Endothelial cell of umbilical vein (primary cell): ENCODE results near the gene SOX10. TPM values are rescaled to one million over a fixed set of nuclear protein-coding genes. Genes with fewer than 3 reads are reported as not detected.

Source experiments
- BruUV-seq: library from RNA; stranded (reverse); fragments of 400-500 nt; replicated peaks from 2 replicates; lab custom pipeline; 2021; lab: Mats Ljungman, UMichigan
- CTCF ChIA-PET: fragments of 300-600, 350-600 bp; sonication (Branson Sonifier 250); formaldehyde crosslinking; loops from one replicate; lab custom pipeline; 2021; ENCODE audit warnings: antibody characterized with exemption, inconsistent platforms; lab: Charles Lee
- POLR2A ChIA-PET: fragments of 300-600, 350-600 bp; sonication (Branson Sonifier 250); formaldehyde crosslinking; loops from one replicate; lab custom pipeline; 2021; ENCODE audit warnings: antibody characterized with exemption, inconsistent platforms; lab: Charles Lee
- DNase-seq: peaks from one replicate; pipeline ENCODE4 v3.0.0-alpha.2; 2011; ENCODE audit warnings: low read depth, low spot score
- FAIRE-seq: peaks from 2 replicates; lab custom pipeline; 2011; peaks lifted over from hg19 to GRCh38; lab: Jason Lieb, UNC
- H2AFZ ChIP-seq: 2 replicates; pipeline ENCODE4 v1.6.0; 2012; ENCODE audit warnings: low read depth, low read length, control low read depth, inconsistent platforms
- H3K27ac ChIP-seq: 2 replicates; pipeline ENCODE4 v1.5.1; 2011; ENCODE audit warnings: low read depth, mild to moderate bottlenecking, control low read depth, low read length, moderate library complexity; ENCODE audit not compliant: insufficient read depth
- H3K27me3 ChIP-seq, 2 experiments: 2 replicates each; pipeline versions ENCODE4 v1.6.0 to v1.6.1; 2011; ENCODE audit warnings: low read length in 2 of 2, mixed read lengths in 1 of 2; ENCODE audit not compliant: control insufficient read depth in 2 of 2, insufficient read depth in 2 of 2
- H3K36me3 ChIP-seq, 2 experiments: 2 replicates in 1 of 2; 3 replicates in 1 of 2; pipeline ENCODE4 v1.5.1; 2011; ENCODE audit warnings: low read length in 2 of 2, mild to moderate bottlenecking in 1 of 2, moderate library complexity in 1 of 2; ENCODE audit not compliant: control insufficient read depth in 2 of 2, insufficient read depth in 2 of 2; ENCODE audit errors: extremely low read depth in 1 of 2
- H3K4me1 ChIP-seq: 3 replicates; pipeline ENCODE4 v1.5.1; 2011; ENCODE audit warnings: mild to moderate bottlenecking, low read length; ENCODE audit not compliant: control insufficient read depth, insufficient read depth; ENCODE audit errors: extremely low read depth
- H3K4me2 ChIP-seq: 2 replicates; pipeline ENCODE4 v1.6.1; 2011; ENCODE audit warnings: low read length, control low read depth, mixed read lengths; ENCODE audit not compliant: insufficient read depth
- H3K4me3 ChIP-seq, 3 experiments: fragments of 200-600 bp in 1 of 3; sonication (generic), shearing (Covaris generic) in 1 of 3; replicated peaks in 1 of 3; 2 replicates each; pipeline ENCODE4 v1.5.1; 2011 to 2016; ENCODE audit warnings: control low read depth in 3 of 3, low read length in 3 of 3, mild to moderate bottlenecking in 2 of 3, inconsistent platforms in 1 of 3, low read depth in 1 of 3, moderate library complexity in 1 of 3; ENCODE audit not compliant: insufficient read depth in 1 of 3
- H3K79me2 ChIP-seq: 2 replicates; pipeline ENCODE4 v1.6.0; 2012; ENCODE audit warnings: low read length, inconsistent platforms; ENCODE audit not compliant: control insufficient read depth, insufficient read depth
- H3K9ac ChIP-seq: replicated peaks from 2 replicates; pipeline ENCODE3; 2011; ENCODE audit warnings: low read length, control low read depth; ENCODE audit not compliant: insufficient read depth; ENCODE audit errors: extremely low read depth
- H3K9me1 ChIP-seq: replicated peaks from 3 replicates; pipeline ENCODE4 v1.6.0; 2011; ENCODE audit warnings: mild to moderate bottlenecking, low read length; ENCODE audit not compliant: control insufficient read depth, insufficient read depth; ENCODE audit errors: extremely low read depth
- H3K9me3 ChIP-seq: replicated peaks from 2 replicates; pipeline ENCODE4 v1.5.1; 2012; ENCODE audit warnings: low read length, inconsistent platforms; ENCODE audit not compliant: control insufficient read depth, insufficient read depth
- H4K20me1 ChIP-seq: replicated peaks from 2 replicates; pipeline ENCODE3; 2011; ENCODE audit warnings: mild to moderate bottlenecking, low read length; ENCODE audit not compliant: control insufficient read depth, insufficient read depth; ENCODE audit errors: extremely low read depth
- EZH2 ChIP-seq: IDR thresholded peaks from 2 replicates; pipeline ENCODE4 v1.6.1; 2012; ENCODE audit warnings: borderline replicate concordance, low read depth, mild to moderate bottlenecking, moderate library complexity, low read length, inconsistent platforms; ENCODE audit not compliant: severe bottlenecking
- FOS ChIP-seq: IDR thresholded peaks from 2 replicates; pipeline ENCODE4 v1.6.1; 2011; ENCODE audit warnings: mild to moderate bottlenecking, low read length, moderate library complexity, borderline replicate concordance; ENCODE audit not compliant: insufficient read depth
- GATA2 ChIP-seq: IDR thresholded peaks from 2 replicates; pipeline ENCODE4 v1.7.0; 2011; ENCODE audit warnings: low read depth, mild to moderate bottlenecking, moderate library complexity, mixed read lengths, low read length; ENCODE audit not compliant: insufficient read length, insufficient read depth
- JUN ChIP-seq: IDR thresholded peaks from 2 replicates; pipeline ENCODE4 v1.6.1; 2011; ENCODE audit warnings: borderline replicate concordance, low read depth; ENCODE audit not compliant: insufficient read length, insufficient read depth
- MYC ChIP-seq: IDR thresholded peaks from one replicate; pipeline ENCODE4 v1.6.1; 2011; ENCODE audit warnings: mild to moderate bottlenecking, low read depth, low read length
- POLR2A ChIP-seq: IDR thresholded peaks from 2 replicates; pipeline ENCODE4 v1.6.1; 2012; ENCODE audit warnings: low read depth, mild to moderate bottlenecking, control low read depth, low read length
- POLR2AphosphoS5 ChIP-seq: IDR thresholded peaks from 2 replicates; pipeline ENCODE4 v1.6.1; 2012; ENCODE audit warnings: low read depth, mild to moderate bottlenecking, control low read depth, low read length, moderate library complexity; ENCODE audit not compliant: insufficient read depth
- dilution Hi-C: fragments of 300-500 bp; cut with MboI; formaldehyde crosslinking; loops from one replicate; pipeline ENCODE4 v1.15.0; 2019; ENCODE audit warnings: low sequenced_read_pairs; ENCODE audit not compliant: extremely low pct_ligation_motif_present
- intact Hi-C: fragments of 100-400 bp; cut with micrococcal nuclease; formaldehyde crosslinking; loops from one replicate; pipeline ENCODE4 v1.10.0; 2022
- polyA plus RNA-seq, 4 experiments: library from polyadenylated mRNA; depleted of rRNA in 3 of 4; stranded (reverse) in 3 of 4; unstranded in 1 of 4; fragments of >200 nt; gene quantifications; 2 replicates each; pipeline versions ENCODE4 v1.2.1 to v1.2.3, GENCODE V29; 2011 to 2012; ENCODE audit warnings: missing spikeins in 1 of 4
- total RNA-seq: library from RNA; stranded (reverse); gene quantifications from 2 replicates; pipeline ENCODE4 v1.2.3, GENCODE V29; 2021
- TF ChIP-seq, protein P1 (sequence below): IDR thresholded peaks from 2 replicates; pipeline ENCODE4 v1.6.1; 2011; ENCODE audit not compliant: insufficient read depth, insufficient read length
- TF ChIP-seq, protein P2 (sequence below), 2 donors: IDR thresholded peaks; 1 replicate in 1 of 2; 2 replicates in 1 of 2; pipeline ENCODE4 v1.5.1; 2011; ENCODE audit warnings: low read length in 2 of 2, mild to moderate bottlenecking in 2 of 2, moderate library complexity in 2 of 2, control low read depth in 1 of 2, inconsistent platforms in 1 of 2, low read depth in 1 of 2; ENCODE audit not compliant: insufficient read depth in 1 of 2; ENCODE audit errors: extremely low read depth in 1 of 2

The SOX10 gene
- total and polyA plus RNA-seq, 2 donors (not counting 3 experiments of a cell fraction or from before 2014, with no cell fraction given): not detected

DNA sequence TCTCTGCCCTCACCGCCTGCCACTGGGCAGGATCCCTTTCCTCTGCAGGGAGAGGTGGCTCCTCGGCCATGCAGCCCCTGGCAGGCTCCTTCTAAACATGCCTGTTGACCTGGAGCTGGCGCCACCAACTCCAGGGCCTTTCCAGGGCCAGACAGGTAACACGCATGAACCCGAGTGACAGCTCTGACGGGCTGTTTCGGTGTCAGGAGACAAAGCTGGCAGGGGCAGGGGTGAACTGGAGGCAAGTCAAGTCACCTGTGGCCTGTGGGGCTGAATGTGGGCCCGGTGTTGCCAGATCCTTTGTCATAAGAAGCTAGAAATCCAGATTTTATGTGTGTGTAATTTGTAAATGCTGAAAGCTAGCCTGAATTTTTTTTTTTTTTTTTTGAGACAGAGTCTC is 42.2 kb downstream of the SOX10 start:
- Histone ChIP-seq H3K4me2 (no peak overlapping the region), H2AFZ (no peak overlapping the region), H3K4me1 (peaks cover 5% of the 10 kb centered on the region), H3K79me2 (no peaks in the 10 kb centered on the region), H3K4me3 (no peak overlapping the region), H3K9me1 (no peaks in the 10 kb centered on the region), H3K27ac (no peak overlapping the region), H3K27me3 (no peaks in the 10 kb centered on the region), H3K9ac (no peak overlapping the region), H3K36me3 (peaks cover 9 to 28% of the 10 kb centered on the region in 2 experiments), H3K9me3 (no peaks in the 10 kb centered on the region), H4K20me1 (no peaks in the 10 kb centered on the region)
- FAIRE-seq (no peak), DNase-seq (no peak)
- CTCF ChIA-PET: interaction anchor here (1.0 kb wide), 1 partner anchor 51 kb away, joined by 3 read pairs; no protein-coding TSS in a partner anchor
- dilution Hi-C loops: no loop called here
- POLR2A ChIA-PET: interaction anchor here (0.7 kb wide), 1 partner anchor 1926 kb away, joined by 3 read pairs; no protein-coding TSS in a partner anchor
- intact Hi-C loops: no loop called here
- TF ChIP-seq POLR2A: no peak
- no peak for TF ChIP-seq EZH2
- TF ChIP-seq FOS: no peak
- TF ChIP-seq POLR2AphosphoS5: no peak
- TF ChIP-seq, protein P1, sequence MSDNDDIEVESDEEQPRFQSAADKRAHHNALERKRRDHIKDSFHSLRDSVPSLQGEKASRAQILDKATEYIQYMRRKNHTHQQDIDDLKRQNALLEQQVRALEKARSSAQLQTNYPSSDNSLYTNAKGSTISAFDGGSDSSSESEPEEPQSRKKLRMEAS: no peak
- TF ChIP-seq JUN: no peak
- no peak for TF ChIP-seq GATA2
- no peak for TF ChIP-seq MYC
- TF ChIP-seq, protein P2, sequence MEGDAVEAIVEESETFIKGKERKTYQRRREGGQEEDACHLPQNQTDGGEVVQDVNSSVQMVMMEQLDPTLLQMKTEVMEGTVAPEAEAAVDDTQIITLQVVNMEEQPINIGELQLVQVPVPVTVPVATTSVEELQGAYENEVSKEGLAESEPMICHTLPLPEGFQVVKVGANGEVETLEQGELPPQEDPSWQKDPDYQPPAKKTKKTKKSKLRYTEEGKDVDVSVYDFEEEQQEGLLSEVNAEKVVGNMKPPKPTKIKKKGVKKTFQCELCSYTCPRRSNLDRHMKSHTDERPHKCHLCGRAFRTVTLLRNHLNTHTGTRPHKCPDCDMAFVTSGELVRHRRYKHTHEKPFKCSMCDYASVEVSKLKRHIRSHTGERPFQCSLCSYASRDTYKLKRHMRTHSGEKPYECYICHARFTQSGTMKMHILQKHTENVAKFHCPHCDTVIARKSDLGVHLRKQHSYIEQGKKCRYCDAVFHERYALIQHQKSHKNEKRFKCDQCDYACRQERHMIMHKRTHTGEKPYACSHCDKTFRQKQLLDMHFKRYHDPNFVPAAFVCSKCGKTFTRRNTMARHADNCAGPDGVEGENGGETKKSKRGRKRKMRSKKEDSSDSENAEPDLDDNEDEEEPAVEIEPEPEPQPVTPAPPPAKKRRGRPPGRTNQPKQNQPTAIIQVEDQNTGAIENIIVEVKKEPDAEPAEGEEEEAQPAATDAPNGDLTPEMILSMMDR (IDR thresholded peaks at IDR 0.05; ENCODE audit: extremely low read depth in 1 of 2, insufficient read depth in 1 of 2, low read depth in 1 of 2, low read length in 2 of 2): no peak
- BruUV-seq: no TSS peak
